Hepatocyte (in vitro differentiated cells): Measurements from ENCODE around the gene SP1. TPM values are rescaled to one million over a fixed set of nuclear protein-coding genes. Genes with fewer than 3 reads are reported as not detected.

Experiments used
- DNase-seq: peaks from one replicate; pipeline ENCODE4 v3.0.0-alpha.2; 2016; ENCODE audit warnings: low spot score
- H2AFZ ChIP-seq: fragments of 200-600 bp; sonication (generic); 2 replicates; pipeline ENCODE4 v1.6.0; 2016; ENCODE audit warnings: antibody characterized with exemption, mild to moderate bottlenecking
- H3K27ac ChIP-seq: fragments of 200-600 bp; sonication (generic); 2 replicates; pipeline ENCODE4 v1.5.1; 2016; ENCODE audit warnings: mild to moderate bottlenecking
- H3K27me3 ChIP-seq: fragments of 200-600 bp; sonication (generic); 2 replicates; pipeline ENCODE4 v1.6.1; 2016
- H3K36me3 ChIP-seq: fragments of 200-600 bp; sonication (generic); replicated peaks from 2 replicates; pipeline ENCODE4 v1.5.1; 2016; ENCODE audit warnings: low read depth; ENCODE audit not compliant: insufficient read depth
- H3K4me1 ChIP-seq: fragments of 200-600 bp; sonication (generic); 2 replicates; pipeline ENCODE4 v1.5.1; 2016; ENCODE audit warnings: mild to moderate bottlenecking, moderate library complexity; ENCODE audit not compliant: insufficient read depth
- H3K4me2 ChIP-seq: fragments of 200-600 bp; sonication (generic); 2 replicates; pipeline ENCODE4 v1.6.0; 2016
- H3K4me3 ChIP-seq: fragments of 200-600 bp; sonication (generic); 2 replicates; pipeline ENCODE4 v1.5.1; 2016; ENCODE audit warnings: mild to moderate bottlenecking
- H3K79me2 ChIP-seq: fragments of 200-600 bp; sonication (generic); 2 replicates; pipeline ENCODE4 v1.6.0; 2017; ENCODE audit warnings: mild to moderate bottlenecking
- H3K9me2 ChIP-seq: fragments of 200-600 bp; sonication (generic); replicated peaks from 2 replicates; pipeline ENCODE4 v1.6.0; 2017; ENCODE audit warnings: mild to moderate bottlenecking; ENCODE audit not compliant: insufficient read depth
- H3K9me3 ChIP-seq: fragments of 200-600 bp; sonication (generic); 2 replicates; pipeline ENCODE4 v1.5.1; 2016; ENCODE audit warnings: low read depth, mild to moderate bottlenecking
- H4K20me1 ChIP-seq: fragments of 200-600 bp; sonication (generic); 2 replicates; pipeline ENCODE4 v1.6.0; 2016; ENCODE audit warnings: mild to moderate bottlenecking; ENCODE audit not compliant: insufficient read depth, poor library complexity, severe bottlenecking
- CTCF ChIP-seq: fragments of 200-600 bp; sonication (generic); IDR thresholded peaks from 2 replicates; pipeline ENCODE4 v1.5.1; 2016; ENCODE audit warnings: antibody characterized with exemption, mild to moderate bottlenecking; ENCODE audit not compliant: poor library complexity
- EZH2 ChIP-seq: fragments of 200-600 bp; sonication (generic); IDR thresholded peaks from 2 replicates; pipeline ENCODE4 v1.6.1; 2016; ENCODE audit warnings: antibody characterized with exemption, mild to moderate bottlenecking, borderline replicate concordance
- EZH2phosphoT487 ChIP-seq: fragments of 200-600 bp; sonication (generic); IDR thresholded peaks from one replicate; pipeline ENCODE4 v1.6.1; 2018; ENCODE audit warnings: antibody characterized with exemption, mild to moderate bottlenecking, low read depth, moderate library complexity; ENCODE audit not compliant: unreplicated experiment, severe bottlenecking
- WGBS: methylation state at CpG from one replicate; pipeline ENCODE4 v1.1.6; 2016; ENCODE audit warnings: low lambda C conversion rate; ENCODE audit errors: missing lambda C conversion rate; 5-methylcytosine and 5-hydroxymethylcytosine counted together
- polyA plus RNA-seq: library from polyadenylated mRNA; unstranded; fragments of >200 nt; fragmentation: Nextera tagmentation; extraction: Ambion mirVana; gene quantifications from 2 replicates; pipeline ENCODE4 v1.2.1, GENCODE V29; 2016
- total RNA-seq: library from RNA; depleted of rRNA; stranded (reverse); fragments of >200 nt; gene quantifications from 2 replicates; pipeline ENCODE4 v1.2.3, GENCODE V29; 2014

SP1 gene
- total and polyA plus RNA-seq, 2 experiments from 2014 or later = 12.8 to 48.0 TPM

GRCh38 chr12:53462935-53463334, 83.0 kb downstream of the SP1 start:
- Histone ChIP-seq H3K4me1 (no peaks in the 10 kb centered on the region), H3K4me3 (no peak overlapping the region), H2AFZ (no peak overlapping the region), H4K20me1 (peaks cover 96% of the 10 kb centered on the region), H3K9me2 (no peaks in the 10 kb centered on the region), H3K4me2 (no peak overlapping the region), H3K36me3 (no peaks in the 10 kb centered on the region), H3K27me3 (no peaks in the 10 kb centered on the region), H3K79me2 (peaks cover 99% of the 10 kb centered on the region), H3K27ac (no peak overlapping the region), H3K9me3 (no peaks in the 10 kb centered on the region)
- no peak for TF ChIP-seq EZH2
- no peak for TF ChIP-seq EZH2phosphoT487
- no peak for TF ChIP-seq CTCF
- DNase-seq = no peak
- 86% methylated on average over 3 of the region's 3 CpGs for WGBS

GRCh38 chr12:53463802-53464560, 84.0 kb downstream of the SP1 start:
- Histone ChIP-seq H3K9me2 (no peaks in the 10 kb centered on the region), H3K79me2 (peaks cover 99% of the 10 kb centered on the region), H4K20me1 (peaks cover 93% of the 10 kb centered on the region), H3K27me3 (no peaks in the 10 kb centered on the region), H3K4me2 (no peak overlapping the region), H3K4me3 (no peak overlapping the region), H3K9me3 (no peaks in the 10 kb centered on the region), H3K27ac (peak overlapping the region; percentile 16), H3K36me3 (no peaks in the 10 kb centered on the region), H3K4me1 (no peaks in the 10 kb centered on the region), H2AFZ (no peak overlapping the region)
- no peak for TF ChIP-seq EZH2phosphoT487
- WGBS = 76% methylated on average over 5 of the region's 5 CpGs
- DNase-seq = no peak

- Histone ChIP-seq H3K4me2 (no peak overlapping the region), H4K20me1 (peaks cover 87% of the 10 kb centered on the region), H2AFZ (no peak overlapping the region), H3K79me2 (peaks cover 98% of the 10 kb centered on the region), H3K36me3 (no peaks in the 10 kb centered on the region), H3K4me3 (no peak overlapping the region), H3K4me1 (no peaks in the 10 kb centered on the region), H3K27me3 (no peaks in the 10 kb centered on the region), H3K9me2 (no peaks in the 10 kb centered on the region), H3K27ac (no peak overlapping the region), H3K9me3 (no peaks in the 10 kb centered on the region)
- TF ChIP-seq CTCF (no peak), EZH2phosphoT487 (no peak), EZH2 (no peak)
- DNase-seq = no peak
- WGBS = 93% methylated on average over 11 of the region's 11 CpGs
Measured at GRCh38 chr12:53464685-53465418, 84.9 kb downstream of the SP1 start.

GRCh38 chr12:53465679-53466078, 85.7 kb downstream of the SP1 start:
- Histone ChIP-seq H3K9me2 (no peaks in the 10 kb centered on the region), H3K4me1 (no peaks in the 10 kb centered on the region), H4K20me1 (peaks cover 87% of the 10 kb centered on the region), H3K4me2 (no peak overlapping the region), H2AFZ (no peak overlapping the region), H3K4me3 (no peak overlapping the region), H3K36me3 (no peaks in the 10 kb centered on the region), H3K27ac (no peak overlapping the region), H3K9me3 (no peaks in the 10 kb centered on the region), H3K79me2 (peaks cover 97% of the 10 kb centered on the region), H3K27me3 (no peaks in the 10 kb centered on the region)
- TF ChIP-seq CTCF = no peak
- no peak for TF ChIP-seq EZH2
- TF ChIP-seq EZH2phosphoT487 = no peak
- DNase-seq = no peak
- WGBS = 83% methylated on average over 2 of the region's 2 CpGs
